Right kidney (tissue), 1 donor: ENCODE results near the gene CACNA1D.

Experiments
- DNase-seq: peaks from one replicate; pipeline ENCODE4 v3.0.0-alpha.2; 2016

The CACNA1D gene

DNA sequence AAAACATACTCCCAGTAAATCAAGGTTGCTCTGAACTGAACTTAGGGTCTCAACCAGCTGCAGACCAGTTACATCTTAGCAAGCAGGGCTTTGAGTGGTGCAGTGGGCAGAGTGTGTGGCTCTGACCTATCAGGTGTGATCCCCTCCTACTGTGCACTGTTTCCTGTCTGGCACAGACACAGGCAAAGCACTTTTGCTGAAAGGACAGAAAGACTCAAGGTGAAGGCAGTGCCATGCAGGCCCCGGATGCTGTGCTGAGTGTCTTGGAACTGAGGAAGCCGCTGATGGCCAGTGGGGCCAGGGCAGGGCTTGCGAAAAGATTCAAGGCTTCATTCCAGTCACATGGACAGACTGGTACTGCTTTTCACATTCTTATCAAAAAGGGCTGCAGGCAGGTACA, 85.2 kb downstream of the CACNA1D start:
- DNase-seq = no peak

DNA sequence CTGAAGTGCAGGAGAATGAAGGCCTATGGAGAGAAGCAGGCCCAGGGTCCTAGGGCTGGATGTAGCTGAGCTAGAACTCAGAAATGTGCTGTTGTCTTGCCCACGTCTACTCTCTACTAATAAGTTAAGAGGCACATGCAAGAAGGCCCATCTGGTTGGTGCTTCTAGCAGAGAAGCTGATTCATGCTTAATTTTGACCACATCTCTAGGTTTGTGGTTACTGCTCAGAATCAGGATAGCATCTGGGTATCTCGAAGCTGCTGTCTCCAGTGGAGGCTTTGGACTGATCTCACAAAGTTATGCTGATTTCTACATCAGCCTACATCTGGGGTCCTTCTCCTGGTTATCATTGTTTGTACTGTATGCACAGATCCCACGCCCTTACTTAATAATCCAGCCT, 87.3 kb downstream of the CACNA1D start:
- no peak for DNase-seq

DNA sequence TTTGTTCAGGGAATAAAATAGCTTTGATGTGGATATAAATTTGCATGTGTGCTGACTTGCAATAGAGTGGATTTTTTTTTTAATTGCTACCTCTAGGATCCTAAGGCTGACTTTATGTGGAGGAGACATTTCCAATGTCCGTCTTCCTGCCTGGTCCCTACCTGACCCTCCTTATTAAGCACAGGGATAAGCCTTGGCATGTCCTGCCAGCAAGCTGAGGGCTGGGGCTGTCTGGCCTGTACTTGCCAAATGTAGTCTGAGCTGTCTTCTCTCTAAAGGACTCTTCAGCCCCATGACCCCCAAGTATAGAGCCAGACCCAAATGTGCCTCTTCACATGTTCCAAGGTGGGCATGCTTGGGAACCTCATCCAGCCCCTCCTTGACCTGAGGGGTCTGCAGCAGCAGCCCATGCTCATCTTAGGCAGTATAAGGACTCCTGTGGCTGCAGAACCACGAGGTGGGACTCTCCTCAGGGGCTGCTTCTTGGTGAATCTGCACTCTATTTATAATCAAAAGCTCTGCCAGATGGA, 88.8 kb downstream of the CACNA1D start:
- DNase-seq = no peak

DNA sequence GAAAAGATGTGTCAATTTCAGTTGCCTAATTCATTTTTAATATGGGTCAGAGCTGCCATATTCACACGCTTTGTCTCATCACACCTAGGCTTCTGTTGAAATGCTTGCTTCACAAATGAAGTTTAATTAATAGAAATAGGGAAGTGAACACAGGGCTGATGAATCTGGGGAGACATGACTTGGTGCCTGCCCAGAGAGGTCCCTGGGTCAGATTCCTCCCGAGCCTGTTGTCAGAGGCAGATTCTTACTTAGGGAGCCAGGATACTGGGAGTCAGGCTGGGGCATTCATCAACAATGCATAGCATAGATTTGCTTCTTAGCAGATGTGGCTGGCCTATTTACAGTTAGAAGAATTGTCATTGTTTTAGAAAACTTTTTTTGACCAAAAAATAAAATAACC, 90.6 kb downstream of the CACNA1D start:
- DNase-seq = no peak

DNA sequence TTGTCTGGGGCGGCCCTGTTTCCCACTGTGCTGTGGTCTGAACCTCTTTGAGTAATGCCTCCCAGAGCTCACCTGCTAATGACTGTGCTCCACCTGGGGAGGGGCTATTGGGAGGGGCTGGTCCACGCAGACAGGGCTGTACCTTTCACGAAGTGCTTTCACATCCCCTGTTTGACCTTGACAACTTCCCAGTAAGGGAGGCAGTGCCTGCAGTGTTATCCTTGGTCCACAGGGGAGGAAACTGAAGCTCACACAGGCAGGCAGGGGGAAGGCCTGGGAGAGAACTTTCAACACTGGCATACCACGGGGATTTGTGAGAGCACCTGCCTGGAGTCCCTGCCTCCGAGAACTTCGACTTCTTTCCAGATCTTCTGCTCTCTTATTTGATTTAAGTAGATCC, 91.2 kb downstream of the CACNA1D start:
- no peak for DNase-seq

DNA sequence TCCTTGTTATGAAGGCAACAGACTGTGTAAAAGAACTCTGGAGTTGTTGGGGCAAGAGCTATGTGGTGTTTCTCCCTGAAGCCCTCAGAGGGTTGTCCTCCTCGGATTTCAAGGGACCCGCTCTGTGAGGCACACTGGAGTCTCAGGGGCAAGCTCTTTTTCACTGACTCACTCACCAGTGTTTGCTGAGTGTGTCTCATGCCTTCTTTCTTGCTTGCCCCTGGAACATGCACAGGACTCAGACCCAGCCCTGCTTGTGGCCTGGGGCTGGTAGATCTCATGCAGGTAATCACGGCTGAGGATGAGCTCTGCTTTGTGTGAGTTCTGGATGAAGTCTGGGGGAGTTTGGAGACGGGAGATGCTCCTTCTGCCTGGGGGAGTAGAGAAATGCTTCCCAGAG, 93.7 kb downstream of the CACNA1D start:
- no peak for DNase-seq

DNA sequence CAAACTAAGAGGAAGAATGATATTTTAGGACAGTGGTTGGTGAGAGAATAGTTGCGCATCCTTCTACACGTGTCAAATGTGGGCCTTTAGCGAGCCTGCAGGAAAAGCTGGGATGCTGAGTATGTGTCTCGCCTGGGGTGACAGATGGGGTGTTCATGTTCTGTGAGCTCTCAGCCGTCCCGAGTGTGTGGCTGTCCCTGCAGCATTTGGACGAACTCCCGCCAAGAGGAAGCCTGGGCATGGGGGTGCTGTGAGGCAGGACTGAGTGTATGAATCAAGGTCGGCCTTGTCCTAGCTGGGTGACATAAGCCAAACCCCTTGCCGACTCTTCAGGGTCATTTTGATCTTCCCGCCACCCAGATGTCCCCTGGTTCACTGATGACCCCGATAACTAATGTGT, 94.8 kb downstream of the CACNA1D start:
- no peak for DNase-seq

DNA sequence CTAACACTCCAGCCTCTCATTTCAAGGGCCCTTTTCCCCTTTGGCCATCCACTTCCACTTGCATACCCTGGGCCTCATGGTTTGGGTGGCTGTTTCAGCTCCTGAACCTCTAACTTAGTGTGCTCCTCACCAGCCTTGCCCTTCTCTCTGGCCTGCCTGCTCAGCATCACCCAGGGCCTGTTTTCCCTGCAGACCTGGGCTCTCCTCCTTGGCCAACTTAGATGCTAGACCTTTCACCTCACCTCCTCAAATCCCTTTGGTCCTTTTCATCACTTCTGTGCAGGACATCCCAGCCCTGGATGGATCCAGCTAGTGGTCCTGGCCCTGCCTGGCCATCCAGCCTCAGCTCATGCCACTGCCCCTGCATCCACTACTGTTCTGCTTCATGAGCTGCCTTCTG, 95.4 kb downstream of the CACNA1D start:
- DNase-seq = no peak

DNA sequence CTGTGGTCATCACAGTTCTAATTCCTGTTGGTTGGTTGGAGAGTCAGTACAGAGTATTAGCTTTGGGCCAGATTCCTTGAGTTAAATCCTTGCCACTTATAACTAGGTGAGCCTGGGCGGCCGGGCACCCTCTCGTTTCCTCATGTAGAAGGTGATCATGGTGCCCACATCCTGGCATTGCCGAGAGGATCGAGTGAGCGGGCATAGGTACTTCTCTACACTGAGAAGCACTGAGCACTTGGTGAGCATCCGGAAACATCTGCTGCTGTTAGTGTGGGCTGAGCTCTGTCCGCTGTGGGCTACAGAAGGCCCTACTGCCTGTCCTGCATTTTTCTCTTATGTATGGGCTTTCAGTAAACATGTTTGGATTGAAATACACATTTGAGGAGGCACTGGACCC, 96.2 kb downstream of the CACNA1D start:
- no peak for DNase-seq

DNA sequence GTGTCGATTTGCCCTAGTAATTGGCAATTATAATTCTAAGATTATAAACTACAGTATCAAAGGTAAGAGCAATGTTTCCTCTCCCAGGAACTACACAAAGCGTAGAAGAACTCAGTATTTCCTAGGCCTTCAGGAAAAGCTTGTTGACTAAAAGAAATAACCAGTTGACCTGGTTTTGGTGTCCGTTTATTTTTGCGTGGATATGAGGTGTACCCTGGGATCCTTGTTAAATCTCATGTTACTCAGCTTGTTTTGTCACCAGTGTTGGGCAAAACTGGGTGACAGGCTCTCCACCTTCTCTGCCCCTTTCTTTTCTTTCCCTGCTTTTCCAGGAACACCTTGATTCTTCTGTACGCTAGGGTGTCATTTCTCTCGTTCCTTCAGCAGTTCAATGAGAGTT, 97.2 kb downstream of the CACNA1D start:
- DNase-seq = no peak

DNA sequence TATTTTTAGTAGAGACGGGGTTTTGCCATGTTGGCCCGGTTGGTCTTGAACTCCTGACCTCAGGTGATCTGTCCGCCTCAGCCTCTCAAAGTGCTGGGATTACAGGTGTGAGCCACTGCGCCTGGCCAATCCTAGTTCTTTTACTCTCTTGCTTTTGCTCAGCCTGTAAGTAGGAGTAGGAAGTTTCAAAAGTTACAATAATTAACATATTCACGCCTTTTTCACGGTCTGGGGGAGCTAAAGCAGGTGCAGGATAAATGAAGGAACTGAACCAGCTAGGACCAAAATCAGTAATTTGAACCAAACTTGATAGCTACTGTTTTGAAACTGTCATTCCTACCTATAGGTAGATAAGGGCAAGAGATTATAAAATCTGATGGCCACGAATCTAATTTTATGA, 98.5 kb downstream of the CACNA1D start:
- no peak for DNase-seq

DNA sequence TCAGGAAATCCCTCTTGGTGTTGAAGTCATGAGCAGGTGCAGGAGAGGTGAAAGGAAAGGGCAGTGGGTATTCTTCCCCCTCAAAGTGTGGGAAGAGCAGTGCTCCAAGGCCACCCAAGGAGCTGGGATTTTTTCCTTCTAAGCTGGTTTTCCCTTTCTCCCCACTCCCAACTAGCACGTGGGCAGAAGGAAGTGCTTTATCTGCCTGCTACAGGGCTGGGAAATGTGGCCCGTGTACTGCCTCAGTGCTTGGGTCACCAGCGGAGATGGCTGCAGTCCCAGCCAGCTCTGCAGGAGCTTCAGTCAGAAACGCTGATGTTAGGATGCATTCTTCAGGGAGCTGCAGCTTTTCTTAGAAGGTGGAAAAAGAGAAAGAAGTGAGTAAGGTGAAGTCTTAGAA, 99.2 kb downstream of the CACNA1D start:
- no peak for DNase-seq

DNA sequence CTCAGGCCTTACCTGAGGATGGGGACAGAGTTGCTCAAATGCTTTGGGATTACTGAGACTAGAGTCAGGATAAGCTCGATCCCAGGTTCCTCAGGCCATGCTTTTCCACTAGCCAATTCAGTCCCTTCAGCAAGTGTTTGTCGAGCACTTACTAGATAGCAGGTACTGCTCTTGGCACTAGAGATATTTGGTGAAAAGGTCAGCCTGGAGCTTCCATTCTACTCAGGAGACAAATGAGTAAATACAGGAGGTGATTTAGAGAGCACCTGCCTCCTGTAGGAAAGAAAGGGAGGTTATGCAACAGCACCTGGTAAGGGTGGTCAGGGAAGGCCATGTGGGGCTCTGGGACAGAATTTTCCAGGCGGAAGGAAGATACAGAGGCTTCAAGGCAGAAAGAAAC, 99.9 kb downstream of the CACNA1D start:
- DNase-seq = no peak

DNA sequence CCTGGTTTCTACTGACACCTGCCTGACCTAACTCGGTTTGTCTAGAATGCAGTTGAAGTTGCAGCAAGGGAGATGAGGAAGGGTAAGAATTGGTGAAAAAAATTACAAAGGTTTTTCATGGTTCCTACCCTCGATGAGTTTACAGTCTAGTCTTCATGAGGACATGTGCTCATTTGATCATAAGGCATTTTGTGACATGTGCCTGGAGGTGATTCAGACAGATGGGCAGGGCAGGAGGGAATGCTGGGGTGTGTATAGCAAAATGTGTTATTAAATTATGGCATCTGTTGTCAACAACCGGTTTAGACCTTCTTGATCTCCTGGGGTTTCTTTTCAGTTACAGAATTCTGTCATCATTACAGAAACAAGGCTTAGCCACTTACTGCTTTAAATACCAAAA, 101.2 kb downstream of the CACNA1D start:
- DNase-seq = no peak

DNA sequence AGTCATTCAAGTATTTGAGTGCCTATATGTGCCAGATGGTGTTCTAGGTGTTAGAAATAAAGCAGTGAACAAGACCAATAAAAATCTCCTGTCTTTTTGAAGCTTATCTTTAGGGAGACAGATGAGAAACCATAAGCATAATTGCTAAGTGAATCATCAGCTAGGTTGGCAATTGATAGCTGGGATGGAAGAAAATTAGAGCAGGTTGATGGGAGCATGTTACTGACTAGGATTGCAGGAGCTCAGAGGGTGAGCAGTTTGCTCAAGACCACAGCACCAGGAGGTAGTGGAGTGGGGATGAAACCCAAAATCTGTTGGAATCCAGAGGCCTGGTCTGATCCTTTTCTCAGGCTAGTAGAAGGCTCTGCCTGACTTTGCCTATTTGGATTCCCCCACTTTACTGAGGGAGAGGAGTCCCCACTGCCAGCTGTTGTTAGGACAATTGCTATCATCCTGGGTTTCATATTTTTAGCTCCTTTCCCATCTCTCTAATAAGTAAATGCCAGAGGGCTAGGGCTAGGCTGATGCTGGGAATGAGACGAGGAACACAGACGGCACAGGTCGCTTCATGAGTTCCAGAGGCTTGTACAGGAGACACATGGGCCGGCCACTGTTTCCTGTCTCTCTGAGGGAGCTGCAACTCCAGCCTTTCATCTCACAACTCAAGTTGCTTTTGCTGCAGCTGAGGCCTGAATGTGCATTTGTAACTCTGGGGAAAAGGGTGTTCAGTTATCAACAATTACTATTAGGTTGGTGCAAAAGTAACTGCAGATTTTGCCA, 102.9 kb downstream of the CACNA1D start:
- DNase-seq = no peak

DNA sequence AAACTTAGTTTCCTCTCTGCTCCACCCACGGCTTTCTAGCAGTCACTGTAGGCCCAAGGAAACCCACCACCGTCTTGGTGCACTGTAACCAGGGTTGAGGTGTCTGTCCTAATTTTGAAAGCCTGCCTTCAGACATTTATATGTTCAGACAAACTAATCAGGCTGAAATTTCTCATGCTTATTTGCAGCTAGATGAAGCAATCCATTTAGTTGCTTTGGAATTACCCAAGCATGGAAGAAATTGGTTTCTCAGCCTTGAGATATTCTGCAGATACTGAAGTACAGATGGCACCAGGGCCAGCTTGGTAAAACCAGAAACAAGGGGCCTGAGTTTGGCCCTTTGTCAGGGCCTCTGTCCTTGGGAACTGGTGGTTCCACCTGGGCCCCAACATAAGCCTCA, 105.4 kb downstream of the CACNA1D start:
- no peak for DNase-seq

DNA sequence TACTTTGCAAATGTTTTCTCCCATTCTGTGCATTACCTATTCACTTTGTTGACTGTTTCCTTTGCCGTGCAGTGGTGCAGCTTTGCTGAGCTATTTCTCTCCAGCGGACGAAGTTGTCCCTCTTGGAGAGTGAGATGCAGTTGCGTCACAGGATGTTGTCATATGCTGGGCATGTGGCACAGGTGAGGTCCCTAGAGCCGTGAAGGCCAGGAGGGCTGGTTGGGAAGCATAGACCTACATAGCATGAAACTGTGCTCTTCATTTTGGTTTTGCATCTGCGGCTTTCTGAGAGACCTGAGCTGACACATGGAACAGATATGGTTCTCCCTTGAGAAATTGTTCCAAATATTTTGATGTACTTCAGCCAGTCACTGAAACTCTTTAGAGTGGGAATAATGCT, 108.5 kb downstream of the CACNA1D start:
- DNase-seq = no peak

DNA sequence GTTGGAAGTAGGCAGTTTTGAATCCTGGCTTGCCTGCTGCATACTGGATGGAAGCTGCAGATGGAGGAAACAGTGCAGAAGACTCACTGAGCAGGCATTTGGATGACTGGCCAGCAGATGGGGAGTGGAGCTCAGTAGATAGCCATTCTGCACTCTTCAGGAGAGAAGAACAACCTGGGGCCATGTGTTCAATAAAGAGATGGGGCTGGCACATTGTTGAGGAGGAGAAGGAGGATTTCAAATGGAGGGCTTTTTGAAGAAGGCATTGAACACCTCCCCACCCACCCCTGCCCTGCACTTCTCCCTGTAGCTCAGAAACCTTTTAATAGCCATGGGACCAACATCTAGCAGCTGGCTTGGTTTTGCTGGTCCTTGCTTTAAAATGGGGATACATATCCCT, 109.8 kb downstream of the CACNA1D start:
- no peak for DNase-seq

DNA sequence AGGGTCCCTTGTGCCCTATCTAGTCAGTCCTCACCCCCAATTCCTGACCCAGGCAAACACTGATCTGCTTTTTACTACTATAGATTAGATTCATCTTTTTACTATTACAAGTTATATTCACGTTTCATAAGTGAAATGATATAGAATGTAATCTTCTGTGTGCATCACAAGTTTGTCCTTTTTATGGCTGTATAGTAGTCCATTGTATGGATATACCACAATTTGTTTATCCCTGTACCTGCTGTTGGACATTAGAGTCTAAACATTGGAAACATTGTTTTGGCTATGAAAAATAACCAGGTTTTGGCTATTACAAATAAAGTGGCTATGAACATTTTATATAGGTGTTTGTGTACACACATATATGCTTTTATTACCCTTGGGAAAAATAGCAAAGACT, 112.4 kb downstream of the CACNA1D start:
- no peak for DNase-seq

DNA sequence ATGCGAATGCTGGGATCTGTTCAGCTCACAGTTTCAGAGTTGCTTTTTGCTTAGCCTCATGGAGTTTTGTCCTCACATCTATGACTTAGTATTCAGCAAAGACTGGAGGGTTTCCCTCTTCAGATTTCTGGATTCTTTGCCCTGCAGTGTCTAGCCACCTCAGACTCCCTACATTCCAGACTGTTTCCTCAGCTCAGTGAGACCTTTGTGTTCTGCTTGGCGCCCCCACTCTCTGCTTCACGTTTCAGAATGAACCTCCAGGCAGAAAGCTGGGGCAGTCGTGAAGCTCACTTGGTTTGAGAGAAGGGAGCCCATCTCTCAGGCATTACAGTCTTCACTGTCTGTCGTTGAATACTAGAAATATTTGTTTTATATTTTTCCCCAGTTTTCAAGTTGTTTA, 118.1 kb downstream of the CACNA1D start:
- DNase-seq = no peak

DNA sequence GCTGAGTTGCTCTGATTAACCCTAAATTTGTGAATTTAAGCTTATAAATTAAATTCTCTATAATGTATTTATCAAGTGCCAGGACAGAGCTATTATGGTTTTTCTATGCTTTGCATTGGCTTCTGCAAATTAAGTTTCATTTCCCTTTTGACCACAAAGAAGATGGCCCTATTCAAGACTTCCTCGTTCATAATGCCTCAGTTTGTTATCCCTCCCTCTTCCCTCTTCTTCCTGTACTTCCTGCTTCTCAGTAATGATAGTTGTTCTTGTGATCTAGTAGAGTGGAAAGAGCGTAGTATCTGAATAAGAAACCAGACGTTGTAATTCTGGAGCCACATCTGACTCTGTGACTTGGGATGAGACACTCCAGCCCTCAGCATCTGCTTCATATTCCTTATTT, 118.7 kb downstream of the CACNA1D start:
- DNase-seq = no peak

DNA sequence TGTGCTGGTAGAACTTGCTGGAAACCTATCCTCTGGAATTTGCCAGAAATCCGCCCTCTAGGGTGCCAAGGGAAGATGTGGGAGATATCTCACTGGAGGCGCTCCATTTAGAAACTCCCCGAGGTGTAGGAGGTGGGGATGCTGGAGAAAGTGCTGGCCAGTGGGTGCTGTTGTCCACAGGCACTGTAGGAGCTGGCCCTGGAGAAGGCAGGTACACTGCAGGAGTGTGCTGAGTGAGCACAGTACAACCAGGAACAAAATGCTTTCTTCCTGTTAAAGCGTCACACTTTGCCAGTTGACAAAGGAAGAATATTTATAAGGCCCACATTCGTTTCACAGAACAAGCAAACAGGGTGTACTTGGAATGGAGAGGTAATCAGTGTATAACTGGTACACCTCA, 119.9 kb downstream of the CACNA1D start:
- no peak for DNase-seq

DNA sequence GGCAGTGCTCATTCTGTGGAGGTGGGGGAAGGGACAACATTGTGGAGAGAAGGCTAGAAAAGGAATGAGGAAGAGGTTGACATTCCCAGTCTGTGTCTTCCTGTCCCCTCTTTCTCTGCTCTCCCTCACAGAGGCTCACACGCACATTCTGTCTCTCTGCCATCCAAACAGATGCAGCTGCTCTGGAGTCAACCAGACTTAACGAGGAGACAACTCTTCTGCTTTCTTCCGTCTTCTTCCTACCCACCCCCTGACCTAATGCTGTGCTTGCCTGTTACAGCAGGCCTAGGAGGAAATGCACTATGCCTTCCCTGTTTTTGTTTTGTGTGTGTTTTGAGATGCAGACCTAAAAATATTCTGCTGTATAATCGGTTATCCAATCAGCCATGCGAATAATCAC, 121.9 kb downstream of the CACNA1D start:
- no peak for DNase-seq

DNA sequence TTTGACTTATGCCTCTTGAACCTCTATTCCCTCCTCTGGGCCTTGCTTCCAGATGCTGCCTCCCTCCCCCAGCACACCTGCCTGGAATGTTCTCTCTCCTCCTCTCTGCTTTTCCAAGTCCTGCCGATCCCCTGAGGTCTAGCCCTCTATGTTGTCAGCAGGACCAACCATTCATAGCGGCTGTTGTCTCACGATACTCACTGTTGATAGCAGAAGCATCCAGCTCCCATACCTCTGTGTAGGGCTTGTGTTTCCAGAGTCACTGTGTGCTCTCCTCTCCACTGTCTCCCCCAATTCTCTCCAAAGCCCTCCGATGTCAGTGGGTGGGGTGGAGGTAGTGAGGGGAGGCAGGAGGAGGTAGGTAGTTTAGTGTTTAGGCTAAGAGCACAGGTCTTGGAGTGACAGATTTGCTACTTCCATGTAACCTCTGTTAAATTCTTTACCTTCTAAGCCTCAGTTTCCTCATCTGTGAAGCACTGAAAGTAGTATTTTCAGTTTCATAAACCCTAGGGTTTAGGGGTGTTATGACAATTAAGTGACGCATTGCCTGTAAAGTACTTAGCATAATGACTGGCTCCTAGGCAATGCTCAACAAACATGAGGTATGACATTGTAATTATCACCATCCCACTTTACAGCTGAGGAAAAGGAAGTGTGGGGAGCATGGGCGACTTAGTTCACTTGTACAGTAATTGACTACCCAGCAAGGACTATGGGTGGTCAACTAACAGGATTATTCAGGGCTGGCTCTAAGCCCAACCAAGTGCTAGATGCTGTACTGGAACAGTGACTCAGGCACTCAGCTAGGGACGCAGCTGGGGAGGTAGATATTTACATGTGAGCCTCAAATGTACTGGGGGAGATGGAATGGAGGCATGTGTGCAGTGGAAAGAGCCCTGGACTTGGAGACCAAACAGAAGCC, 122.8 kb downstream of the CACNA1D start:
- no peak for DNase-seq
